ENCODE measurements around the gene ZNF148. TPM values are rescaled to one million over a fixed set of nuclear protein-coding genes. Genes with fewer than 3 reads are reported as not detected.

ZNF148 gene
- polyA plus RNA-seq, 3 donors: 6.5 to 48.4 (median 34.1) TPM

GRCh38 chr3:125238759-125239158 lies 136.4 kb downstream of the ZNF148 start:
- H3K36me3 ChIP-seq (replicated peaks in 1 of 2; ENCODE audit: control insufficient read depth in 1 of 2, insufficient read depth in 2 of 2, low read length in 2 of 2): peaks cover 6 to 18% of the 10 kb centered on the region in 2 donors
- H3K79me2 ChIP-seq (ENCODE audit: insufficient read depth, low read length): no peaks in the 10 kb centered on the region
- H4K20me1 ChIP-seq (ENCODE audit: insufficient read depth, low read length): peaks cover 63% of the 10 kb centered on the region
- TF ChIP-seq, protein P1, sequence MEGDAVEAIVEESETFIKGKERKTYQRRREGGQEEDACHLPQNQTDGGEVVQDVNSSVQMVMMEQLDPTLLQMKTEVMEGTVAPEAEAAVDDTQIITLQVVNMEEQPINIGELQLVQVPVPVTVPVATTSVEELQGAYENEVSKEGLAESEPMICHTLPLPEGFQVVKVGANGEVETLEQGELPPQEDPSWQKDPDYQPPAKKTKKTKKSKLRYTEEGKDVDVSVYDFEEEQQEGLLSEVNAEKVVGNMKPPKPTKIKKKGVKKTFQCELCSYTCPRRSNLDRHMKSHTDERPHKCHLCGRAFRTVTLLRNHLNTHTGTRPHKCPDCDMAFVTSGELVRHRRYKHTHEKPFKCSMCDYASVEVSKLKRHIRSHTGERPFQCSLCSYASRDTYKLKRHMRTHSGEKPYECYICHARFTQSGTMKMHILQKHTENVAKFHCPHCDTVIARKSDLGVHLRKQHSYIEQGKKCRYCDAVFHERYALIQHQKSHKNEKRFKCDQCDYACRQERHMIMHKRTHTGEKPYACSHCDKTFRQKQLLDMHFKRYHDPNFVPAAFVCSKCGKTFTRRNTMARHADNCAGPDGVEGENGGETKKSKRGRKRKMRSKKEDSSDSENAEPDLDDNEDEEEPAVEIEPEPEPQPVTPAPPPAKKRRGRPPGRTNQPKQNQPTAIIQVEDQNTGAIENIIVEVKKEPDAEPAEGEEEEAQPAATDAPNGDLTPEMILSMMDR (IDR thresholded peaks at IDR 0.05): no peak
- Mint-ChIP-seq H3K27ac (no peak overlapping the region), H3K9me3 (no peaks in the 10 kb centered on the region), H3K4me1 (peaks cover 39% of the 10 kb centered on the region), H3K36me3 (peaks cover 34 to 46% of the 10 kb centered on the region in 2 donors), H3K4me3 (no peak overlapping the region), H3K27me3 (ENCODE audit: low read depth in 3 of 3) (peaks cover 0 to 3% (median 0%) of the 10 kb centered on the region in 3 donors)
- peaks cover 17 to 35% of the 10 kb centered on the region in 2 donors for H3K4me1 ChIP-seq (ENCODE audit: control insufficient read depth in 1 of 2, insufficient read depth in 2 of 2, low read length in 2 of 2)
- no peak overlapping the region for H3K4me2 ChIP-seq (replicated peaks; ENCODE audit: extremely low read depth, low read length, poor library complexity, severe bottlenecking)
- H3K27ac ChIP-seq (ENCODE audit: low read depth in 1 of 2, low read length in 2 of 2): no peak overlapping the region
- intact Hi-C loops (cut with micrococcal nuclease): no loop called here
- no peaks in the 10 kb centered on the region for H3K27me3 ChIP-seq (ENCODE audit: control insufficient read depth in 2 of 2, insufficient read depth in 2 of 2, low read length in 2 of 2)
- no peak for DNase-seq
- WGBS (ENCODE audit: insufficient coverage): no CpG with 5 or more reads among the region's 3 CpGs
- H2AFZ ChIP-seq (ENCODE audit: insufficient read depth, low read depth, low read length, poor library complexity, severe bottlenecking): no peak overlapping the region
- H3K4me3 ChIP-seq (replicated peaks in 1 of 3; ENCODE audit: low read depth in 2 of 3, low read length in 3 of 3): no peak overlapping the region
- H3K9me3 ChIP-seq (replicated peaks in 1 of 2; ENCODE audit: control insufficient read depth in 1 of 2, insufficient read depth in 1 of 2, low read length in 2 of 2): no peaks in the 10 kb centered on the region
- no peak overlapping the region for H3K9ac ChIP-seq (ENCODE audit: insufficient read depth, low read length, poor library complexity, severe bottlenecking)

- no peak overlapping the region for H3K9ac ChIP-seq (ENCODE audit: insufficient read depth, low read length, poor library complexity, severe bottlenecking)
- H3K27ac Mint-ChIP-seq: no peak overlapping the region
- no peaks in the 10 kb centered on the region for H3K9me3 Mint-ChIP-seq
- H4K20me1 ChIP-seq (ENCODE audit: insufficient read depth, low read length): peaks cover 59% of the 10 kb centered on the region
- peaks cover 33% of the 10 kb centered on the region for H3K4me1 Mint-ChIP-seq
- intact Hi-C loops (cut with micrococcal nuclease): no loop called here
- H3K4me3 ChIP-seq (replicated peaks in 1 of 3; ENCODE audit: low read depth in 2 of 3, low read length in 3 of 3): no peak overlapping the region
- TF ChIP-seq, protein P1 (IDR thresholded peaks at IDR 0.05): no peak
- 72% methylated on average over 5 of the region's 6 CpGs for WGBS (ENCODE audit: insufficient coverage)
- no peaks in the 10 kb centered on the region for H3K9me3 ChIP-seq (replicated peaks in 1 of 2; ENCODE audit: control insufficient read depth in 1 of 2, insufficient read depth in 1 of 2, low read length in 2 of 2)
- no peaks in the 10 kb centered on the region for H3K27me3 ChIP-seq (ENCODE audit: control insufficient read depth in 2 of 2, insufficient read depth in 2 of 2, low read length in 2 of 2)
- no peaks in the 10 kb centered on the region for H3K27me3 Mint-ChIP-seq (ENCODE audit: low read depth in 3 of 3)
- H3K36me3 ChIP-seq (replicated peaks in 1 of 2; ENCODE audit: control insufficient read depth in 1 of 2, insufficient read depth in 2 of 2, low read length in 2 of 2): peaks cover 24 to 36% of the 10 kb centered on the region in 2 donors
- DNase-seq: no peak
- H3K4me3 Mint-ChIP-seq: no peak overlapping the region
- H3K4me1 ChIP-seq (ENCODE audit: control insufficient read depth in 1 of 2, insufficient read depth in 2 of 2, low read length in 2 of 2): peaks cover 17 to 32% of the 10 kb centered on the region in 2 donors
- H3K36me3 Mint-ChIP-seq: peaks cover 45 to 53% of the 10 kb centered on the region in 2 donors
- H3K27ac ChIP-seq (ENCODE audit: low read depth in 1 of 2, low read length in 2 of 2): no peak overlapping the region
- H2AFZ ChIP-seq (ENCODE audit: insufficient read depth, low read depth, low read length, poor library complexity, severe bottlenecking): no peak overlapping the region
- no peak overlapping the region for H3K4me2 ChIP-seq (replicated peaks; ENCODE audit: extremely low read depth, low read length, poor library complexity, severe bottlenecking)
- H3K79me2 ChIP-seq (ENCODE audit: insufficient read depth, low read length): no peaks in the 10 kb centered on the region
Measured at GRCh38 chr3:125236331-125236903, 138.7 kb downstream of the ZNF148 start.
